HG03064 (cell line): ENCODE measurements around the gene NPAS3.

Experiments used
- ATAC-seq: cut with Tn5 transposase; IDR thresholded peaks from one replicate; pipeline ENCODE4 v1.9.1; 2021; ENCODE audit warnings: low read depth; ENCODE audit not compliant: unreplicated experiment

NPAS3 gene

GRCh38 chr14:33150666-33151428 is 212.2 kb downstream of the NPAS3 start:
- no peak for ATAC-seq

GRCh38 chr14:33163109-33163508 is 224.4 kb downstream of the NPAS3 start:
- ATAC-seq, result no peak

- no peak for ATAC-seq
These were observed 224.9 kb downstream of the NPAS3 start for GRCh38 chr14:33163600-33163999.

- ATAC-seq, result no peak
These were observed 226.7 kb downstream of the NPAS3 start for GRCh38 chr14:33165144-33165925.

- no peak for ATAC-seq
These were observed 227.2 kb downstream of the NPAS3 start for GRCh38 chr14:33165926-33166289.

GRCh38 chr14:33175951-33176350 is 237.3 kb downstream of the NPAS3 start:
- no peak for ATAC-seq

- ATAC-seq, result no peak
These were observed 245.9 kb downstream of the NPAS3 start for GRCh38 chr14:33184587-33184986.

GRCh38 chr14:33186656-33187055 is 248.0 kb downstream of the NPAS3 start:
- ATAC-seq, result no peak

GRCh38 chr14:33188880-33189279 is 250.2 kb downstream of the NPAS3 start:
- ATAC-seq, result no peak

DNA sequence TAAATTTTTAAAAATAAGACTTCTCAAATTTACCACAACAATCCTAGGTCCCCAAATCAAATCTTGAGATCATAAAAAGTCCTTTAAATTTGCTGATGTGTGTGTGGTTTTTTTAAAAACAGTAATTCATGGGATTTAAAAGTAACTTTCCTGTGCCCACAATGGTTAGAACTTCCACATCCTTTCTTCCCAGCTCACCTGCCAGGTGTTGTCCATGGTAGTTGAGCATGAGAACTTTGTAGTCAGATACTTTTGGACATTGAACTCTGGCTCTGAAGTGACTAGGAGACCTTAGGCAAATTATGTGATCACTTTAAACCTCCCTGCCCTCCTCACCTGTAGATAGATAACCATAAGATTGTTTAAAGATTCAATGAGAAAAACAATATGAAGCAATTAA is 253.2 kb downstream of the NPAS3 start:
- no peak for ATAC-seq

DNA sequence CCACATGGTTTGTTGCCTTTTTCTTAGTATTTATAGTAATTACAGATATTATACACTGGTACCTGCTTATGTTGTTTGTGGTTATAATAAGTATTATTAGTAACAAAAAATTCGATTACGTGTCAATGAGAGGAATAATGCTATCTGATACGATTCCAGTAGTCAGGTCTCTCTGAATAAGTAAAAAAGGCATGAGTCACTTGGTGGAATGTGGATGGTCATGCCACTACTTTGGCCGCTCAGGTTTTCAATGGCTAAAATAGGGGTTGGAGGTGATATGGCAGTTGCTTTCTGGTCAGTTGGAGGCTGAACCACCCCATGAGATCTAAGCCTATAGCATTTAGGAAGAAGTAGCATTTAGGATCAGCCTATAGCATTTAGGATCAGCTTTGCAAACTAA is 255.9 kb downstream of the NPAS3 start:
- no peak for ATAC-seq

DNA sequence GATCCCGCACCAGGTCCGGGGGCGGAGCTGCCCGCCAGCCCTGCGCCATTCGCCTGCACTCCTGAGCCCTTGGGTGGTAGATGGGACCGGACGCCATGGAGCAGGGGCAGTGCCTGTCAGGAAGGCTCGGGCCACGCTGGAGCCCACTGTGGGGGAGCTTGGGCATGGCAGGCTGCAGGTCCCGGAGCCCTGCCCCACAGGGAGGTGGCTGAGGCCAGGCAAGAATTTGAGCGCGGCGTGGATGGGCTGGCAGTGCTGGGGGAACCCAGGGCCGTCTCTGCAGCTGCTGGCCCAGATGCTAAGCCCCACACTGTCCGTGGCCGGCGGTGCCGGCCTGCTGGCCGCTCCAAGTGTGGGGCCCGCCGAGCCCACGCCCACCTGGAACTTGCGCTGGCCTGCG is 260.0 kb downstream of the NPAS3 start:
- ATAC-seq, result no peak

DNA sequence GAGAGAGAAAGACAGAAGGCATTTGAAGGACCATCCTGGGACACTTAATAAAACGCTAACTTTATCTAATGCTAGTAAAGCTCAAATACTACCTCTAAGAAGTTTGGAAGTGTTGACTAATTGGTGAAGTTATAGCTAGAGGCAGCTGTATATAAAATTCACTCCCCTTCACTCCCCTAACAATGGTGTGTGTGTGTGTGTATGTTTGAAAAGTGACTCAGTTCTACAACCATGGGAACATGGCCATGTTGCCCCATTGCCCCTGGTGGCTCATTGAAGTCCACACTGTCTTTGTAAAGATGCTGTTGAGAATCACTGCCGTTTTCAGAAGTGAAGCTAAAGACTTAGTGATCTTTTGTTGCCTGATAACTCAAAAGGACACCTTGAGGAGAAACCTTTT is 262.4 kb downstream of the NPAS3 start:
- ATAC-seq, result no peak

DNA sequence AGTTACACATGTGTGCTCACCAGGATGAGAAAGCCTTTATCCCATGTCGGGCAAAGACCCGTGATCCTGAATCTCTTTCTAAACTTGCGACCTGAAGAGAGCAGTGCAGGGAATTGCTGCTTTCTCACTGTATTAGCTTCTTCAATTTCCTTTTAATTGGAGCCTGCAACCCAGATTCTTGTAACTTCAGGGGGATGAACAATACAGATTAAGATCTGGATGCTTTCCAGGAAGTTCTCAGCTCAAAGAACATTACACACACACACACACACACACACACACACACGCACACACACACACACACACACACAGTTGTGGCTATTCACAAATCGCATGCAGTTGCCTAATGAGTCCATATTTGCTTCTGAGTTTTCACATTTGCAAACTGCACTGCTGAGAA is 268.3 kb downstream of the NPAS3 start:
- no peak for ATAC-seq

DNA sequence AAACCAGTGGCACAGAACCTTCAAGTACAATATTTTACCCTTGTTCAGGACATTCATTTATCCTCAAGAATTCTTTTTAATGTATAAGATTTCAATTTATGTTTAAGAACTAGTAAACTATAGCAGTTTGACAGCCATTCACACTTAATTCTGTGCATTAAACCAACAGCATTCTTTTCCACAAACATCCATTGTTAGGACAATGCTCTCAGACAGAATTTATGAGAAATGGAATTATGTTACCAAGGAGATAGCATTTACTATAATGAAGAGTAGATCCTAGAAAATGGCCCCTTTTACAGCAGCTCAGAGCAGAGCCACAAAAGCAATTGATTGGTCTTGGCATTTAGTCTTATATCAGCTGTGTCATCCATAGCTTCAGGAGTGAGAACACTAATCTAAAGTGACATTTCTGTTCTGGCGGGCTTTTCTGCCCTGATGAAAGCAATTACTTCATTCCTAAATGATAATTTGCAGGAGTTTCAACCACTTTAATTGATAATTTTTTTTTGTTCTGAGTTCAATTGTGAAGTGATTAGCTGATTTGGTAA is 268.9 kb downstream of the NPAS3 start:
- no peak for ATAC-seq

DNA sequence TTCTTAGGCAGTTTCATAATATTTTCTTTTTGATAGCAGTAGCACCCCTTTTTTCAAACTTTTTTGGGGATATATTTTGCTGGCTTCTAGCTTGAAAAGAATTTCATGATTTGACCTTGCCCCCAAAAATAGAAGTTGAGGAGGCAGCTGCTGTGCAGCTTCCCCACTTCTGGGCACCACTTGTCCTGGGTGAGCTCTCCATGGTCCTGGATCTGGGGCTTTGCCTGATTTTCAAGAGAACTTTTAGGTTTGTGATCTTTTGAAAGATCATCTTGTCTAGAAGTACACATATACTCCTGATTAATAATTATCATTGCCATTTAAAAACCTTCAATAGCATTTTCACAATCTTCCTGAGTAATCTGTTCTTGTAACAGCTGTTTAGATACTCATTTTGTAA is 271.6 kb downstream of the NPAS3 start:
- ATAC-seq, result no peak

GRCh38 chr14:33218026-33218425 is 279.3 kb downstream of the NPAS3 start:
- no peak for ATAC-seq

DNA sequence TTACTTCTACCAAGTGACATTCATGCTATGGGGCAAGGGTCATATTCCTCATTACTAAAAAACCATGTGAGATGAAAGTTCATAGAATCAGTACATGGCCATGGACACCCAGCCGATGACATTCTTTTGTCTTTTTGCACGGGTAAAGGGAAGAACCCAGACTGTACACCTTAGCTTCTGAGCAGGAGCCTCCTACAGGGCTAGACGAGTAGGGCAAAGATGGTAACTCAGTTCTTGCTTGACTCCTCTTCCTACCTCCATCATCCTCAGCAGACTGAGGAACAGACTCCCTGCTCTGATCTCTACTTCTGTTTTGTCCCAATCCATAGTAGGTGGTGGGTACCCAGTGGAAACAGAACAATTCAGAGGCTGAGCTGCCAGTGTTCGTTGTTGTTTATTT is 281.3 kb downstream of the NPAS3 start:
- no peak for ATAC-seq

DNA sequence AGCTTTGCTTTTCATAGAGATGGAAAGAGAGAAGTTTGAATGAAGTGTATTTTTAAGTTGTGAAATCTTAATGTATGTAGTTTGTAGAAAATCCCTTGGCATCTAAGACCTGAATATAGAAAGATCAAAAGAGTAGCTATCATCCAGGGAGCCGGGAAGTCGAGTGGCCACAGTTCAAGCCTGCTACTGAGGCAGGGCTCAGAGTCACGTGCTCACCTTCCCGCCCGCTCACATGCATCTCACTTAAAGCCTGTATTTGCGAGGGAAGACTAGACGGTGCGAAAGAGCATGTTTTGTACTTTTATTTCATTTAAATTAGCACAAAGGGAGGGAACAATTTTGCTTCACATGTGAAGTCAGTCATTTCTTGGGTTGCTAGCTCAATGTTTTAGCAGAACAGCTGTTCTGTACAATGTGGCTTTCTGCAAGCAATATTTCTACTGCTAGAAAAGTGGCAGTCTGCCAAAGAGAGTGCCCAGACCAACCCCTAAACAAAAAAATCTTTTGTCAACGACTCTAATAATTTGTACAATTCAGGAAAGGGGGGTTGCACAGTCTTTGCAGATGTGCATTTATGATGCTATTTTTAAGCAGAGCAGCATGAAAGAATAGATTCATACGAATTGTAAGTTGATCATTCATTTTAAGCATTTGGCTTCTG is 290.7 kb downstream of the NPAS3 start:
- no peak for ATAC-seq

DNA sequence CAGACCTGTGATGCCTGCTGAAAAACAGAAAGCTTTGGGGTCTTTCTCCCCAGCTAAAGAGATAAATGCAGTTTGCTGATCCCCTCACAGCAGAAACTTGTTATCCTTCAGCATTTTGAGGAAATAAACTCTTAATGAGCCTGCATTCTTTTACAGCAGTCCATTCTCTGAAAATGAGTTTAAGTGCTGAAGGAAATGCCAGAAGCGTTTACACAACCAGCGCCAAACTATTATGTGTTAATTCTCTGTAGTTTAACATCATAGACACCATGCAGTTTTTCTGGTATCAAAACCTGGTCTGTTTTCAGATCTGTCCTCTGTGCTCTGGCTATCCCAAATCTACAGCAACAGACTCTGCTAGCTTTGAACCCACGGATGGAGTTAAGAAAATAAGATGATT is 291.3 kb downstream of the NPAS3 start:
- no peak for ATAC-seq

- no peak for ATAC-seq
These were observed 293.4 kb downstream of the NPAS3 start for GRCh38 chr14:33232031-33232430.
